ENCODE results near the gene DDX25.

DNA sequence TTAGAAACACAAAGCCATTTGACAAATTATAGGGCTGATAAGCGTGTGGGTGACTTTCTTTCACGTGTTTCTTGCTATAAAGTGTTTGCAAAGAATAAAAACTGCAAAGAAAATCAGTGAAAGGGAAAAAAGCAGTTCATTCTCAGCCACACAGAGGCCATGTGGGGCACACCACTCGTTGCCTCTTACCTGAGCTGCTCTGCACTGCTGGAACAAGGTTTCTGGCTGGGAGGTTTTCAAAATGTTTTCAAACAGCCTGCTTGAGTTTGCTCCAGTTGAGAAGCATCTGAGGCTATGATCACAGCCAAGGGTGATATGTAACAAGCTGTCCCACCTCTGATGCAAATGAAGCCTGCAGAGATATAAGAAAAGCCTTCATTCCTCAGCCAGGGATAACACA is 26.8 kb downstream of the DDX25 start:
- TF ChIP-seq, protein P1, sequence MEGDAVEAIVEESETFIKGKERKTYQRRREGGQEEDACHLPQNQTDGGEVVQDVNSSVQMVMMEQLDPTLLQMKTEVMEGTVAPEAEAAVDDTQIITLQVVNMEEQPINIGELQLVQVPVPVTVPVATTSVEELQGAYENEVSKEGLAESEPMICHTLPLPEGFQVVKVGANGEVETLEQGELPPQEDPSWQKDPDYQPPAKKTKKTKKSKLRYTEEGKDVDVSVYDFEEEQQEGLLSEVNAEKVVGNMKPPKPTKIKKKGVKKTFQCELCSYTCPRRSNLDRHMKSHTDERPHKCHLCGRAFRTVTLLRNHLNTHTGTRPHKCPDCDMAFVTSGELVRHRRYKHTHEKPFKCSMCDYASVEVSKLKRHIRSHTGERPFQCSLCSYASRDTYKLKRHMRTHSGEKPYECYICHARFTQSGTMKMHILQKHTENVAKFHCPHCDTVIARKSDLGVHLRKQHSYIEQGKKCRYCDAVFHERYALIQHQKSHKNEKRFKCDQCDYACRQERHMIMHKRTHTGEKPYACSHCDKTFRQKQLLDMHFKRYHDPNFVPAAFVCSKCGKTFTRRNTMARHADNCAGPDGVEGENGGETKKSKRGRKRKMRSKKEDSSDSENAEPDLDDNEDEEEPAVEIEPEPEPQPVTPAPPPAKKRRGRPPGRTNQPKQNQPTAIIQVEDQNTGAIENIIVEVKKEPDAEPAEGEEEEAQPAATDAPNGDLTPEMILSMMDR (IDR thresholded peaks at IDR 0.05 in 8 of 11, conservative IDR thresholded peaks at IDR 0.05 in 3 of 11): no peak
- TF ChIP-seq POLR2A (IDR thresholded peaks at IDR 0.05) (no peak), POLR2AphosphoS5 (IDR thresholded peaks at IDR 0.05) (no peak)
